Measurements from ENCODE around the gene DISP1. TPM values are rescaled to one million over a fixed set of nuclear protein-coding genes. Genes with fewer than 3 reads are reported as not detected.
A peak's percentile ranks its signal among the peaks of the same experiment; 100 is the strongest.

The DISP1 gene
- total and polyA plus RNA-seq, 10 of the 15 experiments (the other 5 are each of a cell fraction or from before 2014, with no cell fraction given) = 0.11 to 1.4 (median 0.72) TPM

DNA sequence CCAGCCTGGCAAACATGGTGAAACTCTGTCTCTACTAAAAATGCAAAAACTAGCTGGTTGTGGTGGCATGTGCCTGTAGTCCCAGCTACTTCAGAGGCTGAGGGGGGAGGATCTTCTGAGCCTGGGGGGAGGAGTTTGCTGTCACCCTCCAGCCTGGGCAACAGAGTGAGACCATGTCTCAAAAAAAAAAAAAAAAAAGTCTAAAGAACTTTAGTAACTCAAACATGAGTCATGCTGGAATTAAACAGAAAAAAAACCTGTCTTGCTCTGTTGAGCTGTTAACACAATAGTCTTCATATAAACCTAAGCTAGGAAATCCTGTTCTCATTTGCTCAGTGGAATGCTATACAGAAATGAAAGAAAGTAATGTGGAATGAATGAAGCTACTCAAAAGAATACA, 16.7 kb upstream of the DISP1 start:
- no peaks in the 10 kb centered on the region for H3K79me2 ChIP-seq (ENCODE audit: control insufficient read depth, insufficient read depth, low read length)
- H3K36me3 ChIP-seq (ENCODE audit: control insufficient read depth in 2 of 2, insufficient read depth in 2 of 2, low read length in 1 of 2) = no peaks in the 10 kb centered on the region
- ChIA-PET SMC1A (ENCODE audit: uncharacterized antibody, unreplicated experiment) (interaction anchor here (0.6 to 1.4 kb wide), 5 partner anchors 12 to 292 kb away, joined by 3 to 4 read pairs (median 4); no protein-coding TSS in a partner anchor), CTCF (interaction anchor here (0.7 to 1.1 kb wide), 3 partner anchors 12 to 326 kb away, joined by 3 read pairs; no protein-coding TSS in a partner anchor), RAD21 (ENCODE audit: unreplicated experiment) (interaction anchor here (0.6 kb wide), 1 partner anchor 49 kb away, joined by 3 read pairs; no protein-coding TSS in a partner anchor), POLR2A (interaction anchor here (0.6 to 0.7 kb wide), 2 partner anchors 181 to 449 kb away, joined by 4 to 9 read pairs; no protein-coding TSS in a partner anchor)
- H3K9me3 ChIP-seq (replicated peaks; ENCODE audit: control insufficient read depth, insufficient read depth, low read length) = no peaks in the 10 kb centered on the region; the same call in 2 of the 3 replicates
- no peaks in the 10 kb centered on the region for H3K4me1 ChIP-seq (ENCODE audit: control insufficient read depth, insufficient read depth, low read length)
- no TSS peak for BruUV-seq (replicated peaks)
- H4K20me1 ChIP-seq (ENCODE audit: control insufficient read depth, insufficient read depth) = no peaks in the 10 kb centered on the region
- TF ChIP-seq ZNF384 (IDR thresholded peaks at IDR 0.05; ENCODE audit: borderline replicate concordance, low read depth, low read length) (peak; percentile 24; the same call in 1 of the 2 replicates), EZH2 (IDR thresholded peaks at IDR 0.05; ENCODE audit: borderline replicate concordance, control insufficient read depth, low read depth, low read length) (no peak)
- H2AFZ ChIP-seq (ENCODE audit: control insufficient read depth, low read depth, low read length) = no peak overlapping the region
- FAIRE-seq (no peak), ATAC-seq (peak; percentile 82), DNase-seq (ENCODE audit: low read depth, low spot score) (no peak)
- no peak overlapping the region for H3K27ac ChIP-seq (ENCODE audit: control insufficient read depth, insufficient read depth)
- no peak overlapping the region for H3K9ac ChIP-seq (ENCODE audit: control insufficient read depth, insufficient read depth, low read length)
- intact Hi-C loops (cut with micrococcal nuclease; ENCODE audit: unreplicated experiment) (no loop called here), in situ Hi-C loops (cut with MboI) (no loop called here)
- H3K4me2 ChIP-seq (ENCODE audit: control insufficient read depth, insufficient read depth) = no peak overlapping the region
- no peaks in the 10 kb centered on the region; a peak in 3 of 4 replicates for H3K27me3 ChIP-seq (replicated peaks in 1 of 2; ENCODE audit: control insufficient read depth in 2 of 2, insufficient read depth in 2 of 2, low read length in 1 of 2)
- no peak overlapping the region for H3K4me3 ChIP-seq

GRCh38 chr1:222798975-222799374, 15.9 kb upstream of the DISP1 start:
- H4K20me1 ChIP-seq (ENCODE audit: control insufficient read depth, insufficient read depth) = no peaks in the 10 kb centered on the region
- POLR2A ChIA-PET = no interaction called here
- CTCF ChIA-PET = interaction anchor here (1.1 kb wide), 2 partner anchors 60 to 325 kb away, joined by 3 read pairs; no protein-coding TSS in a partner anchor
- BruUV-seq (replicated peaks) = no TSS peak
- intact Hi-C loops (cut with micrococcal nuclease; ENCODE audit: unreplicated experiment) = no loop called here
- no peak for FAIRE-seq
- no peak overlapping the region for H3K4me3 ChIP-seq
- RAD21 ChIA-PET (ENCODE audit: unreplicated experiment) = interaction anchor here (0.7 kb wide), 1 partner anchor 31 kb away, joined by 3 read pairs; no protein-coding TSS in a partner anchor
- H3K9me3 ChIP-seq (replicated peaks; ENCODE audit: control insufficient read depth, insufficient read depth, low read length) = no peaks in the 10 kb centered on the region; the same call in 2 of the 3 replicates
- no peak overlapping the region for H3K4me2 ChIP-seq (ENCODE audit: control insufficient read depth, insufficient read depth)
- H3K27me3 ChIP-seq (replicated peaks in 1 of 2; ENCODE audit: control insufficient read depth in 2 of 2, insufficient read depth in 2 of 2, low read length in 1 of 2) = no peaks in the 10 kb centered on the region; a peak in 3 of 4 replicates
- no peak overlapping the region for H3K9ac ChIP-seq (ENCODE audit: control insufficient read depth, insufficient read depth, low read length)
- in situ Hi-C loops (cut with MboI) = no loop called here
- no peak overlapping the region for H2AFZ ChIP-seq (ENCODE audit: control insufficient read depth, low read depth, low read length)
- DNase-seq (ENCODE audit: low read depth, low spot score) = no peak
- H3K79me2 ChIP-seq (ENCODE audit: control insufficient read depth, insufficient read depth, low read length) = no peaks in the 10 kb centered on the region
- no peak for ATAC-seq
- H3K4me1 ChIP-seq (ENCODE audit: control insufficient read depth, insufficient read depth, low read length) = no peaks in the 10 kb centered on the region
- no peak overlapping the region for H3K27ac ChIP-seq (ENCODE audit: control insufficient read depth, insufficient read depth)
- SMC1A ChIA-PET (ENCODE audit: uncharacterized antibody, unreplicated experiment) = interaction anchor here (1.1 to 1.4 kb wide), 2 partner anchors 11 to 291 kb away, joined by 3 to 4 read pairs; no protein-coding TSS in a partner anchor
- TF ChIP-seq NR2C2 (IDR thresholded peaks at IDR 0.05; ENCODE audit: borderline replicate concordance, control insufficient read depth, insufficient read length, low read depth) (no peak), SKIL (IDR thresholded peaks at IDR 0.05; ENCODE audit: low read depth, poor library complexity, severe bottlenecking) (no peak), POLR2A (IDR thresholded peaks at IDR 0.05; ENCODE audit: low read depth, low read length) (no peak), RAD21 (IDR thresholded peaks at IDR 0.05; ENCODE audit: insufficient read depth, low read depth, low read length) (no peak), ZZZ3 (IDR thresholded peaks at IDR 0.05; ENCODE audit: control insufficient read depth, insufficient read length, low read depth) (no peak), NFYA (IDR thresholded peaks at IDR 0.05; ENCODE audit: borderline replicate concordance, low read depth, low read length) (no peak)
- 53% methylated on average over 4 of the region's 4 CpGs for whole genome bisulfite sequencing (ENCODE audit: insufficient coverage, insufficient replicate concordance, low lambda C conversion rate, missing lambda C conversion rate)
- H3K36me3 ChIP-seq (ENCODE audit: control insufficient read depth in 2 of 2, insufficient read depth in 2 of 2, low read length in 1 of 2) = no peaks in the 10 kb centered on the region

Data from GM12878 (cell line).